Mesothelial cell of epicardium (in vitro differentiated cells): ENCODE measurements around the gene LCN12. TPM values are rescaled to one million over a fixed set of nuclear protein-coding genes. Genes with fewer than 3 reads are reported as not detected.

ENCODE experiments used
- DNase-seq, 2 experiments: peaks; one replicate each; pipeline ENCODE4 v3.0.0; 2021; ENCODE audit warnings: low spot score in 2 of 2; ENCODE audit not compliant: unreplicated experiment in 2 of 2
- H3K27ac Mint-ChIP-seq: 2 replicates; pipeline ENCODE4 v1.8.0; 2021; ENCODE audit warnings: mixed read lengths
- H3K27me3 Mint-ChIP-seq: 2 replicates; pipeline ENCODE4 v1.8.0; 2021; ENCODE audit warnings: low read depth, mixed read lengths
- H3K36me3 Mint-ChIP-seq: 2 replicates; pipeline ENCODE4 v1.8.0; 2021; ENCODE audit warnings: mixed read lengths
- H3K4me1 Mint-ChIP-seq: 2 replicates; pipeline ENCODE4 v1.8.0; 2021; ENCODE audit warnings: mixed read lengths
- H3K4me3 Mint-ChIP-seq: 2 replicates; pipeline ENCODE4 v1.8.0; 2021; ENCODE audit warnings: mild to moderate bottlenecking, moderate library complexity, mixed read lengths
- H3K9me3 Mint-ChIP-seq: 2 replicates; pipeline ENCODE4 v1.8.0; 2021; ENCODE audit warnings: mixed read lengths
- CTCF ChIP-seq: fragments of 200-600 bp; sonication (generic); IDR thresholded peaks from one replicate; pipeline ENCODE4 v1.5.0; 2021; ENCODE audit warnings: antibody characterized with exemption; ENCODE audit not compliant: unreplicated experiment
- total RNA-seq: library from RNA; stranded (reverse); gene quantifications from 3 replicates; pipeline ENCODE4 v1.2.1, GENCODE V29; 2021

Gene LCN12
- total RNA-seq, 1 donor from 2014 or later, result 13.3 TPM

DNA sequence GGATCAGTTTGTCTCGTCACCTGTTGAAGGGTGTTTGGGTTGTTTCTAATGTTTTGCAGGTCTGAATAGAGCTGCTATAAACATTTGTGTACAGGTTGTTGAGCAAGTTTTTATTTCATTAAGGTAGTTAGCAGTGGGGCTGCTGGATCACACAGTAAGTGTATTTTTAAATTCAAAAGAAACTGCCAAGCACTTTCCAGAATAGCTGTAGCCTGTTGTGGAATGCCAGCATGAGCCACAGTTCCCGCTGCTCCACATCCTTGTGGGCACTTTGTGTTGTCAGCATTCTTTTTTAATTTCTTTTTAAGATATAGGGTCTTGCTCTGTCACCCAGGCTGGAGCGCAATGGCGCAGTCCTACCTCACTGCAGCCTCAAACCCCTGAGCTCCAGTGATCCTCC lies 22.1 kb upstream of the LCN12 start:
- Mint-ChIP-seq H3K4me1 (no peaks in the 10 kb centered on the region), H3K36me3 (peaks cover 26% of the 10 kb centered on the region), H3K4me3 (no peak overlapping the region), H3K27me3 (no peaks in the 10 kb centered on the region), H3K9me3 (peaks cover 13% of the 10 kb centered on the region), H3K27ac (no peak overlapping the region)
- no peak for TF ChIP-seq CTCF
- DNase-seq, result no peak

GRCh38 chr9:136931611-136932130 lies 20.4 kb upstream of the LCN12 start:
- H3K9me3 Mint-ChIP-seq, result peaks cover 13% of the 10 kb centered on the region
- no peaks in the 10 kb centered on the region for H3K27me3 Mint-ChIP-seq
- no peaks in the 10 kb centered on the region for H3K4me1 Mint-ChIP-seq
- DNase-seq, result no peak
- H3K4me3 Mint-ChIP-seq, result no peak overlapping the region
- H3K36me3 Mint-ChIP-seq, result peaks cover 30% of the 10 kb centered on the region
- TF ChIP-seq CTCF, result no peak
- no peak overlapping the region for H3K27ac Mint-ChIP-seq

DNA sequence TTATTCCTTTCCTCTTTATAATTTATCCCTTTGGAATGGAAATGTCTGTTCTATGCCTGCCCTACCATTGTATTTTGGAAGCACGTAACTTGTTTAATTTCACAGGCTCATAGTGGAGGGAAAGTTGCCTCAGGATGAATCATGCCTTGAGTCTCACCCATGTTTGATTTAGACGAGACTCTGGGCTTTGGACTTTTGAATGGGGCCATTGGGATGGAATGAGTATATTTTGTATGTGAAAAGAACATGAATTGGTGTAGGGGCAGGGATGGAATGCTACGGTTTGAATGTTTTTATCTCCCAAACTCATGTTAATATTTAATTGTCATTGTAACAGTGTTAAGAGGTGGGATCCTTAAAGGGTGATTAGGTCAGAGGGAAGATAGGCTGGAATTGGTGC lies 17.8 kb upstream of the LCN12 start:
- Mint-ChIP-seq H3K4me3 (no peak overlapping the region), H3K36me3 (peaks cover 34% of the 10 kb centered on the region), H3K27me3 (no peaks in the 10 kb centered on the region), H3K27ac (no peak overlapping the region), H3K4me1 (no peaks in the 10 kb centered on the region), H3K9me3 (peaks cover 13% of the 10 kb centered on the region)
- no peak for DNase-seq
- TF ChIP-seq CTCF, result no peak

- no peak for TF ChIP-seq CTCF
- no peak overlapping the region for H3K4me3 Mint-ChIP-seq
- H3K9me3 Mint-ChIP-seq, result peaks cover 13% of the 10 kb centered on the region
- peaks cover 38% of the 10 kb centered on the region for H3K36me3 Mint-ChIP-seq
- H3K27ac Mint-ChIP-seq, result no peak overlapping the region
- no peaks in the 10 kb centered on the region for H3K27me3 Mint-ChIP-seq
- DNase-seq, result no peak
- H3K4me1 Mint-ChIP-seq, result no peaks in the 10 kb centered on the region
These were observed 16.4 kb upstream of the LCN12 start for GRCh38 chr9:136935651-136936050.

- H3K36me3 Mint-ChIP-seq, result peaks cover 40% of the 10 kb centered on the region
- H3K9me3 Mint-ChIP-seq, result peaks cover 12% of the 10 kb centered on the region
These were observed 15.4 kb upstream of the LCN12 start for GRCh38 chr9:136936645-136937170.

More at GRCh38 chr9:136936645-136937170, 15.4 kb upstream of the LCN12 start:
- no peaks in the 10 kb centered on the region for H3K27me3 Mint-ChIP-seq
- no peak for TF ChIP-seq CTCF
- H3K4me1 Mint-ChIP-seq, result no peaks in the 10 kb centered on the region
- H3K27ac Mint-ChIP-seq, result no peak overlapping the region
- no peak overlapping the region for H3K4me3 Mint-ChIP-seq
- no peak for DNase-seq
